Measurements from ENCODE around the gene ZNF579.

ZNF579 gene

GRCh38 chr19:55590617-55591016, 10.0 kb upstream of the ZNF579 start:
- Histone ChIP-seq H3K4me3 (no peak overlapping the region), H3K4me1 (peaks cover 0 to 23% (median 14%) of the 10 kb centered on the region in 4 donors), H3K9me3 (no peaks in the 10 kb centered on the region), H3K27me3 (peaks cover 0 to 25% of the 10 kb centered on the region in 2 donors), H3K36me3 (peaks cover 0 to 38% (median 13%) of the 10 kb centered on the region in 3 donors), H3K27ac (no peak overlapping the region)
- DNase-seq = no peak
- intact Hi-C loops (cut with DNase I; ENCODE audit: low total_unique reads) = no loop called here
- TF ChIP-seq CTCF (IDR thresholded peaks at IDR 0.05) = no peak

DNA sequence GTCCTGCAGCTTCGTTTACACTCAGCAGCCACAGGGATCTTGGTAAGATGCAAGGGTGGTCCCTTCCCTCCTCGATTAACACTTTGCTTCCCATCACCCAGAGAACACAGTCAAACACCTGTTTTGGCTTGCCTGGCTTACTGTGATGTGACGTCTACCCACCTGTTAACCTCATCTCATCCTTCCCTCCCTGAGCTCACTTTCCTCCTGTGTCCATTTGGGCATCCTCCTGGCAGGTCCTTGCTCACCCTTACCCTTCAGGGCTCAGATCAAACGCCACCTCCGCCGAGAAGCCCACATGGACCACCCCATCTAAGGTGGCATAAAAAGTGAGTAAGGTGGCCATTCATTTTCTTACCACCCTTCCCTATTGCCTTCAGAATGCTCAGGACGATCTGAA, 9.5 kb upstream of the ZNF579 start:
- no peak for TF ChIP-seq CTCF (IDR thresholded peaks at IDR 0.05)
- no peak overlapping the region for H3K4me3 ChIP-seq

GRCh38 chr19:55588738-55589137, 8.1 kb upstream of the ZNF579 start:
- Histone ChIP-seq H3K4me3 (no peak overlapping the region), H3K27me3 (peaks cover 0 to 25% of the 10 kb centered on the region in 2 donors), H3K27ac (no peak overlapping the region), H3K4me1 (peaks cover 0 to 26% (median 16%) of the 10 kb centered on the region in 4 donors), H3K36me3 (peaks cover 0 to 24% (median 6%) of the 10 kb centered on the region in 3 donors), H3K9me3 (no peaks in the 10 kb centered on the region)
- intact Hi-C loops (cut with DNase I; ENCODE audit: low total_unique reads) = no loop called here
- DNase-seq = no peak
- no peak for TF ChIP-seq CTCF (IDR thresholded peaks at IDR 0.05)

More for the DNA sequence above, 9.5 kb upstream of the ZNF579 start:
- intact Hi-C loops (cut with DNase I; ENCODE audit: low total_unique reads) = no loop called here
- Histone ChIP-seq H3K4me1 (peaks cover 0 to 26% (median 16%) of the 10 kb centered on the region in 4 donors), H3K27ac (no peak overlapping the region), H3K27me3 (peaks cover 0 to 25% of the 10 kb centered on the region in 2 donors), H3K9me3 (no peaks in the 10 kb centered on the region), H3K36me3 (peaks cover 0 to 33% (median 8%) of the 10 kb centered on the region in 3 donors)
- DNase-seq = no peak

- peak overlapping the region; percentile 31 to 46 for H3K4me3 ChIP-seq
- no peaks in the 10 kb centered on the region for H3K9me3 ChIP-seq
- H3K36me3 ChIP-seq = peaks cover 0 to 8% (median 0%) of the 10 kb centered on the region in 3 donors
- peaks cover 0 to 26% (median 16%) of the 10 kb centered on the region in 4 donors for H3K4me1 ChIP-seq
- peak; percentile 84 to 90 for DNase-seq
- TF ChIP-seq CTCF (IDR thresholded peaks at IDR 0.05) = no peak
- intact Hi-C loops (cut with DNase I; ENCODE audit: low total_unique reads) = no loop called here
- no peak overlapping the region for H3K27ac ChIP-seq
- H3K27me3 ChIP-seq = peaks cover 0 to 25% of the 10 kb centered on the region in 2 donors
Measured at GRCh38 chr19:55586976-55587668, 6.5 kb upstream of the ZNF579 start.

DNA sequence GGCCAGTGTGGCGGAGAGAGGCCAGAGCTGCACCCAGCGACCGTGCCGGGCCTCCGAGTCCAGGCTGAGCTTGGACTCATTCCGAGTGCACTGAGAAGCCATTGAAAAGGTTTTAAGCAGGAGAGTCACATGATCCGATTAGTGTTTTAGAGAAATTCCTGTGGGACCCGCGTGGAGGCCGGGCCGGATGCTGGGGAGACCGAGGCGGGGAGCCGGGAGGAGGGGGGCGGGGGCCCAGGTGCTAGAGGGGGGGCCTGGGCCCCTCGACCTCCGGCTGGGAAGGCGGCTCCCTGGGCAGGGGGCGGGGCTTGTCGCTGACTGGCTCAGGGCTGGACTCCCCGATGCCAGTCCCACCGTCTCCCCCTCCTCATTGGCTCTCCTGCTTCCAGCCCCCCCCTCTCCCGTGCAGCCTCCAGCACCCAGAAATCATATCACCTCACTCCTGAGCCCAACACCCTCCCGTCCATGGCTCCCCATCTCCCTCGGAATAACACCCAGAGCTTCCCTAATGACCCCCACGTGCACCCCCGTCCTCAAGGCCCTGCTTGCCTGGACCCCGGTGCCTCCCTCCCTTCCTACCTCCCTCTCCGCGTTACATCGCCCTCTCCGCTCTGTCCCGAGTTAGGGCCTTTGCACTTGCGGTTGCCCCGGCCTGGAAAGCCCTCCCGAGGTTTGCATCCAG, 5.2 kb upstream of the ZNF579 start:
- Histone ChIP-seq H3K27me3 (peaks cover 0 to 20% of the 10 kb centered on the region in 2 donors), H3K27ac (peak overlapping the region; percentile 6 to 30), H3K4me3 (peak overlapping the region; percentile 31 to 39), H3K36me3 (no peaks in the 10 kb centered on the region), H3K4me1 (peaks cover 0 to 35% (median 24%) of the 10 kb centered on the region in 4 donors), H3K9me3 (no peaks in the 10 kb centered on the region)
- no peak for TF ChIP-seq CTCF (IDR thresholded peaks at IDR 0.05)
- DNase-seq = peak in 1 of 2 donors; percentile 78
- intact Hi-C loops (cut with DNase I; ENCODE audit: low total_unique reads) = no loop called here

All from tibial artery (tissue), 4 donors.